Colon (tissue), 2 donors: ENCODE results near the gene HDC.

Experiments
- FAIRE-seq: peaks from 2 replicates; lab custom pipeline; 2012; peaks lifted over from hg19 to GRCh38; lab: Jason Lieb, UNC
- donor health status: control.
- donor health status: control.

The HDC gene

GRCh38 chr15:50227076-50227475 lies 38.5 kb downstream of the HDC start:
- FAIRE-seq = no peak

- no peak for FAIRE-seq
These were observed 39.6 kb downstream of the HDC start for GRCh38 chr15:50225938-50226337.

- FAIRE-seq = no peak
These were observed 40.5 kb downstream of the HDC start for GRCh38 chr15:50225057-50225456.

- no peak for FAIRE-seq
These were observed 40.9 kb downstream of the HDC start for GRCh38 chr15:50224606-50225005.

GRCh38 chr15:50222181-50222580 lies 43.3 kb downstream of the HDC start:
- FAIRE-seq = no peak

- FAIRE-seq = no peak
These were observed 45.7 kb downstream of the HDC start for GRCh38 chr15:50219820-50220219.

- no peak for FAIRE-seq
These were observed 46.8 kb downstream of the HDC start for GRCh38 chr15:50218691-50219090.

- FAIRE-seq = no peak
These were observed 47.2 kb downstream of the HDC start for GRCh38 chr15:50218291-50218690.

- no peak for FAIRE-seq
These were observed 54.9 kb downstream of the HDC start for GRCh38 chr15:50210462-50211157.

- FAIRE-seq = no peak
These were observed 55.7 kb downstream of the HDC start for GRCh38 chr15:50209809-50210208.

- no peak for FAIRE-seq
These were observed 59.5 kb downstream of the HDC start for GRCh38 chr15:50206020-50206419.

- FAIRE-seq = no peak
These were observed 63.5 kb downstream of the HDC start for GRCh38 chr15:50202003-50202402.

GRCh38 chr15:50192926-50193620 lies 72.5 kb downstream of the HDC start:
- FAIRE-seq = no peak

- no peak for FAIRE-seq
These were observed 73.4 kb downstream of the HDC start for GRCh38 chr15:50192164-50192563.
